Right atrium auricular region (tissue), 2 donors: ENCODE measurements around the gene HES3. TPM values are rescaled to one million over a fixed set of nuclear protein-coding genes. Genes with fewer than 3 reads are reported as not detected.

Experiments
- DNase-seq: peaks from one replicate; pipeline ENCODE4 v3.0.0-alpha.2; 2019; ENCODE audit warnings: low spot score
- H3K27ac ChIP-seq, 2 donors: fragments of 200-600 bp; sonication (generic); 1 replicate in 1 of 2; 2 replicates in 1 of 2; pipeline ENCODE4 v1.5.1; 2016 to 2019
- H3K27me3 ChIP-seq, 2 donors: fragments of 200-600 bp; sonication (generic); one replicate each; pipeline versions ENCODE4 v1.5.1 to v1.6.0; 2017 to 2019
- H3K36me3 ChIP-seq: fragments of 200-600 bp; sonication (generic); one replicate; pipeline ENCODE4 v1.5.1; 2016
- H3K4me1 ChIP-seq, 2 donors: fragments of 200-600 bp; sonication (generic); one replicate each; pipeline versions ENCODE4 v1.5.1 to v1.6.0; 2017 to 2019
- H3K4me3 ChIP-seq, 2 donors: fragments of 200-600 bp; sonication (generic); 1 replicate in 1 of 2; 2 replicates in 1 of 2; pipeline ENCODE4 v1.5.1; 2017 to 2019; ENCODE audit warnings: mild to moderate bottlenecking in 1 of 2, moderate library complexity in 1 of 2
- H3K9me3 ChIP-seq, 2 donors: fragments of 200-600 bp; sonication (generic); one replicate each; pipeline ENCODE4 v1.5.1; 2019
- CTCF ChIP-seq, 2 donors: fragments of 200-600 bp; sonication (generic); IDR thresholded peaks; one replicate each; pipeline ENCODE4 v1.5.1; 2019; ENCODE audit warnings: antibody characterized with exemption in 2 of 2
- total RNA-seq, 2 donors: library from RNA; depleted of rRNA; stranded (reverse); fragments of >200 nt; gene quantifications; one replicate each; pipeline ENCODE4 v1.1.0, GENCODE V29; 2016

The HES3 gene
- total RNA-seq, 2 donors from 2014 or later = not detected

- Histone ChIP-seq H3K27me3 (no peaks in the 10 kb centered on the region), H3K4me3 (no peak overlapping the region), H3K9me3 (no peaks in the 10 kb centered on the region), H3K27ac (no peak overlapping the region), H3K36me3 (no peaks in the 10 kb centered on the region), H3K4me1 (peaks cover 0 to 16% of the 10 kb centered on the region in 2 donors)
- DNase-seq = no peak
- TF ChIP-seq CTCF (IDR thresholded peaks at IDR 0.05) = no peak
Observed at GRCh38 chr1:6278263-6278662, 34.3 kb downstream of the HES3 start.

- DNase-seq = no peak
Observed at GRCh38 chr1:6279066-6279465, 35.1 kb downstream of the HES3 start.

DNA sequence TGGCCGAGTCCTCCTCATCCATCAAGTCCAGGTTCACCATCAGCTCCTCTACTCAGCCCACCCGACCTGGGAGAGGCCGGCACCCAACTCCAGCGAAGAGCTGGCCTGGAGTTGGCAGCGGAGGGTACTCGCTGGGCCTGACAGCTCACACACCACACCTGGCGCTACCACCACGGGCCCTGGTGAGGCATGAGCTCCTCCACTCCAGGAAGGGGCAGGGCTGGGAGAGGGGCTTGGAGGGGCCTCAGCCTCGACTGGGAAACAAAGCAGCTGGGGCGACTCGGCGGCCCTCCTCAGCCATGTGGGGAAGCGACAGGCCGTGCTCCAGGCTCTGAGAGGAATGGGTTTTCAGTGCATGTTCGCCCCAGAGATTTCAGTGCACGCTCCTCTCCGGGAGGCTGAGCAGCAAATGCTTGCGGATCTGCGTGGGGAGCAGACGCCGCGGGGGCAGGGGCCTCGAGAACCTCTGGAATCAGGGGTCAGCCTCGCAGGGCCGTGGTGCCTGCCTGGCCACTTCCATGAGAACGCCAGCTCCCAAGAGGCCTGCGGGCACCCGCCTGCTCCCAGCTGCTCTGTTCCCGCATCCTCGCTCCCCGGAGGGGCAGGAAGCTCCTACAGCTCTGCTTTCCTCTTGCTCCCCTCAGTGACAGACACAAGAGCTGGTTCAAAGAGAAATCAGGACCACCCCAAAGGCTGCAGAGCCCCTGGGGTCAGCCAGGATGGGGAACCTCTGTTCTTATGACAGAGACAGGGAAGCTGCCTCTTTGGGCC is 35.8 kb downstream of the HES3 start:
- Histone ChIP-seq H3K27me3 (no peaks in the 10 kb centered on the region), H3K4me1 (peaks cover 0 to 16% of the 10 kb centered on the region in 2 donors), H3K27ac (no peak overlapping the region), H3K4me3 (no peak overlapping the region), H3K9me3 (no peaks in the 10 kb centered on the region), H3K36me3 (no peaks in the 10 kb centered on the region)
- no peak for DNase-seq
- no peak for TF ChIP-seq CTCF (IDR thresholded peaks at IDR 0.05)

More at GRCh38 chr1:6279066-6279465, 35.1 kb downstream of the HES3 start:
- TF ChIP-seq CTCF (IDR thresholded peaks at IDR 0.05) = no peak
- Histone ChIP-seq H3K4me1 (peaks cover 0 to 16% of the 10 kb centered on the region in 2 donors), H3K4me3 (no peak overlapping the region), H3K9me3 (no peaks in the 10 kb centered on the region), H3K27ac (no peak overlapping the region), H3K36me3 (no peaks in the 10 kb centered on the region), H3K27me3 (no peaks in the 10 kb centered on the region)

GRCh38 chr1:6280761-6281451 is 36.9 kb downstream of the HES3 start:
- Histone ChIP-seq H3K36me3 (no peaks in the 10 kb centered on the region), H3K27me3 (no peaks in the 10 kb centered on the region), H3K4me1 (peaks cover 0 to 12% of the 10 kb centered on the region in 2 donors), H3K9me3 (no peaks in the 10 kb centered on the region), H3K4me3 (no peak overlapping the region), H3K27ac (no peak overlapping the region)
- TF ChIP-seq CTCF (IDR thresholded peaks at IDR 0.05) = peak in 1 of 2 donors; percentile 54
- DNase-seq = no peak

GRCh38 chr1:6281511-6282402 is 37.8 kb downstream of the HES3 start:
- DNase-seq = no peak
- no peaks in the 10 kb centered on the region for H3K9me3 ChIP-seq
- H3K27me3 ChIP-seq = no peaks in the 10 kb centered on the region
- H3K27ac ChIP-seq = no peak overlapping the region
- no peaks in the 10 kb centered on the region for H3K36me3 ChIP-seq
- H3K4me3 ChIP-seq = no peak overlapping the region
- peaks cover 0 to 4% of the 10 kb centered on the region in 2 donors for H3K4me1 ChIP-seq
- no peak for TF ChIP-seq CTCF (IDR thresholded peaks at IDR 0.05)
